H9 (cell line): ENCODE data around the gene ERC2. TPM values are rescaled to one million over a fixed set of nuclear protein-coding genes. Genes with fewer than 3 reads are reported as not detected.
A peak's percentile ranks its signal among the peaks of the same experiment; 100 is the strongest.

Experiments used
- DNase-seq: peaks from one replicate; pipeline ENCODE4 v3.0.0-alpha.2; 2017
- H2AFZ ChIP-seq: one replicate; pipeline ENCODE4 v1.6.1; 2013; ENCODE audit warnings: mild to moderate bottlenecking, low read length, control low read depth, moderate library complexity
- H2AK5ac ChIP-seq: 2 replicates; pipeline ENCODE4 v1.6.1; 2013; ENCODE audit warnings: low read length, control low read depth, mixed read lengths; ENCODE audit not compliant: insufficient read length
- H2BK120ac ChIP-seq: one replicate; pipeline ENCODE4 v1.6.1; 2013; ENCODE audit warnings: low read depth, mild to moderate bottlenecking, low read length, control low read depth, inconsistent platforms; ENCODE audit not compliant: poor library complexity, severe bottlenecking
- H2BK12ac ChIP-seq: 2 replicates; pipeline ENCODE4 v1.6.1; 2013; ENCODE audit warnings: low read length, control low read depth, mixed read lengths, low read depth; ENCODE audit not compliant: insufficient read length
- H2BK15ac ChIP-seq: 2 replicates; pipeline ENCODE4 v1.6.1; 2013; ENCODE audit warnings: low read depth, low read length, control low read depth
- H2BK20ac ChIP-seq: one replicate; pipeline ENCODE4 v1.6.1; 2013; ENCODE audit warnings: low read depth, mild to moderate bottlenecking, low read length, control low read depth, inconsistent platforms; ENCODE audit not compliant: poor library complexity, severe bottlenecking
- H2BK5ac ChIP-seq: 2 replicates; pipeline ENCODE4 v1.6.1; 2013; ENCODE audit warnings: low read length, control low read depth, mixed read lengths; ENCODE audit not compliant: insufficient read length
- H3K14ac ChIP-seq: 2 replicates; pipeline ENCODE4 v1.6.1; 2013; ENCODE audit warnings: low read length, control low read depth; ENCODE audit not compliant: insufficient read depth
- H3K18ac ChIP-seq: 2 replicates; pipeline ENCODE4 v1.6.1; 2013; ENCODE audit warnings: low read depth, mild to moderate bottlenecking, mixed read lengths, low read length, control low read depth; ENCODE audit not compliant: insufficient read length
- H3K23ac ChIP-seq: 2 replicates; pipeline ENCODE4 v1.6.1; 2013; ENCODE audit warnings: low read length, control low read depth, mixed read lengths, low read depth; ENCODE audit not compliant: insufficient read length
- H3K23me2 ChIP-seq: 2 replicates; pipeline ENCODE4 v1.6.1; 2013; ENCODE audit warnings: low read depth, mild to moderate bottlenecking, mixed read lengths, low read length, control low read depth; ENCODE audit not compliant: insufficient read length, poor library complexity, severe bottlenecking
- H3K27ac ChIP-seq: 2 replicates; pipeline ENCODE4 v1.5.1; 2013; ENCODE audit warnings: low read length, control low read depth, mixed read lengths, low read depth; ENCODE audit not compliant: insufficient read length
- H3K27me3 ChIP-seq: 2 replicates; pipeline ENCODE4 v1.6.1; 2013; ENCODE audit warnings: low read length, control low read depth, inconsistent platforms; ENCODE audit not compliant: insufficient read depth
- H3K4ac ChIP-seq: 2 replicates; pipeline ENCODE4 v1.6.1; 2013; ENCODE audit warnings: low read depth, mild to moderate bottlenecking, control low read depth, inconsistent platforms, low read length, moderate library complexity
- H3K4me1 ChIP-seq: 2 replicates; pipeline ENCODE4 v1.6.1; 2013; ENCODE audit warnings: low read length, control low read depth, inconsistent platforms; ENCODE audit not compliant: insufficient read depth
- H3K4me2 ChIP-seq: 2 replicates; pipeline ENCODE4 v1.6.1; 2013; ENCODE audit warnings: low read length, control low read depth, mixed read lengths; ENCODE audit not compliant: insufficient read length, insufficient read depth
- H3K56ac ChIP-seq: 2 replicates; pipeline ENCODE4 v1.6.1; 2013; ENCODE audit warnings: low read depth, mild to moderate bottlenecking, mixed read lengths, low read length, control low read depth; ENCODE audit not compliant: insufficient read length
- H3K79me1 ChIP-seq: 2 replicates; pipeline ENCODE4 v1.6.1; 2013; ENCODE audit warnings: low read depth, mild to moderate bottlenecking, moderate library complexity, low read length, control low read depth, inconsistent platforms; ENCODE audit not compliant: insufficient read depth, poor library complexity, severe bottlenecking
- H3K79me2 ChIP-seq: 2 replicates; pipeline ENCODE4 v1.6.1; 2013; ENCODE audit warnings: low read length, control low read depth, inconsistent platforms; ENCODE audit not compliant: insufficient read depth
- H3K9ac ChIP-seq: 2 replicates; pipeline ENCODE4 v1.6.1; 2013; ENCODE audit warnings: low read length, control low read depth, mixed read lengths; ENCODE audit not compliant: insufficient read length; ENCODE audit errors: extremely low read depth
- H3K9me3 ChIP-seq: one replicate; pipeline ENCODE4 v1.6.1; 2013; ENCODE audit warnings: low read depth, low read length, inconsistent platforms; ENCODE audit not compliant: control insufficient read depth
- H3T11ph ChIP-seq: one replicate; pipeline ENCODE4 v1.6.1; 2013; ENCODE audit warnings: mild to moderate bottlenecking, low read length, control low read depth, inconsistent platforms
- H4K20me1 ChIP-seq: one replicate; pipeline ENCODE4 v1.6.1; 2013; ENCODE audit not compliant: control insufficient read depth, insufficient read length, insufficient read depth
- H4K5ac ChIP-seq: 2 replicates; pipeline ENCODE4 v1.6.1; 2013; ENCODE audit warnings: low read depth, mild to moderate bottlenecking, mixed read lengths, low read length, control low read depth; ENCODE audit not compliant: insufficient read length
- H4K8ac ChIP-seq: replicated peaks from 2 replicates; pipeline ENCODE4 v1.6.1; 2013; ENCODE audit warnings: low read length, control low read depth, mixed read lengths, low read depth; ENCODE audit not compliant: insufficient read length
- H4K91ac ChIP-seq: 2 replicates; pipeline ENCODE4 v1.6.1; 2013; ENCODE audit warnings: low read depth, mild to moderate bottlenecking, moderate library complexity, mixed read lengths, low read length, control low read depth; ENCODE audit not compliant: insufficient read length
- H3K27ac Mint-ChIP-seq, 3 experiments: 2 replicates in 2 of 3; 3 replicates in 1 of 3; pipeline ENCODE4 v1.8.0; 2020 to 2021; ENCODE audit warnings: mixed read lengths in 3 of 3, mild to moderate bottlenecking in 1 of 3, moderate library complexity in 1 of 3
- H3K27me3 Mint-ChIP-seq: 2 replicates; pipeline ENCODE4 v1.8.0; 2021; ENCODE audit warnings: low read depth, mild to moderate bottlenecking, moderate library complexity, mixed read lengths
- H3K36me3 Mint-ChIP-seq, 3 experiments: 2 replicates in 2 of 3; 3 replicates in 1 of 3; pipeline ENCODE4 v1.8.0; 2020 to 2021; ENCODE audit warnings: low read depth in 3 of 3, mixed read lengths in 3 of 3; ENCODE audit not compliant: insufficient read depth in 1 of 3
- H3K4me1 Mint-ChIP-seq, 2 experiments: 2 replicates each; pipeline ENCODE4 v1.8.0; 2020; ENCODE audit warnings: mixed read lengths in 2 of 2
- H3K4me3 Mint-ChIP-seq, 2 experiments: 2 replicates in 1 of 2; 3 replicates in 1 of 2; pipeline ENCODE4 v1.8.0; 2020 to 2021; ENCODE audit warnings: mild to moderate bottlenecking in 2 of 2, mixed read lengths in 2 of 2, moderate library complexity in 1 of 2
- H3K9me3 Mint-ChIP-seq, 2 experiments: 2 replicates in 1 of 2; 3 replicates in 1 of 2; pipeline ENCODE4 v1.8.0; 2020; ENCODE audit warnings: mild to moderate bottlenecking in 2 of 2, mixed read lengths in 2 of 2, moderate library complexity in 1 of 2
- CTCF ChIP-seq: fragments of 200-600 bp; sonication (generic); conservative IDR thresholded peaks from 3 replicates; pipeline ENCODE4 v1.8.0; 2021; ENCODE audit warnings: antibody characterized with exemption, mild to moderate bottlenecking
- WGBS: extraction: QIAGEN DNeasy Blood & Tissue Kit; methylation state at CpG from one replicate; pipeline ENCODE4 v1.1.7; 2013; ENCODE audit warnings: missing lambda C conversion rate, low lambda C conversion rate, mixed read lengths; ENCODE audit not compliant: insufficient read length; ENCODE audit errors: extremely low coverage; 5-methylcytosine and 5-hydroxymethylcytosine counted together
- total RNA-seq: library from RNA; stranded (reverse); gene quantifications from 2 replicates; pipeline ENCODE4 v1.2.1, GENCODE V29; 2021

ERC2 gene
- total RNA-seq, 1 experiment from 2014 or later = 15.4 TPM

- no peak for TF ChIP-seq CTCF
- Histone ChIP-seq H3K79me2 (no peaks in the 10 kb centered on the region), H2AK5ac (no peak overlapping the region), H3K9me3 (no peaks in the 10 kb centered on the region), H2BK15ac (no peak overlapping the region), H2BK5ac (no peak overlapping the region), H4K91ac (no peak overlapping the region), H2BK12ac (no peak overlapping the region), H3K4ac (no peak overlapping the region), H4K8ac (no peak overlapping the region), H3K4me1 (no peaks in the 10 kb centered on the region), H2AFZ (no peak overlapping the region), H2BK120ac (no peak overlapping the region), H3K4me2 (no peak overlapping the region), H3K9ac (no peak overlapping the region), H3K14ac (no peak overlapping the region), H3K18ac (no peak overlapping the region), H3K56ac (no peak overlapping the region), H3K23me2 (no peaks in the 10 kb centered on the region), H4K20me1 (no peaks in the 10 kb centered on the region), H2BK20ac (no peak overlapping the region), H3K27me3 (no peaks in the 10 kb centered on the region), H3K27ac (no peak overlapping the region), H3K23ac (no peak overlapping the region), H4K5ac (no peak overlapping the region), H3T11ph (no peak overlapping the region), H3K79me1 (no peaks in the 10 kb centered on the region)
- Mint-ChIP-seq H3K4me1 (peaks cover 4 to 9% of the 10 kb centered on the region in 2 experiments), H3K27ac (peak overlapping the region in 1 of 3 experiments; percentile 20; a peak in 1 of 7 replicates), H3K27me3 (no peaks in the 10 kb centered on the region), H3K4me3 (no peak overlapping the region), H3K9me3 (no peaks in the 10 kb centered on the region), H3K36me3 (peaks cover 4 to 10% (median 7%) of the 10 kb centered on the region in 3 experiments; a peak in 6 of 7 replicates)
- no peak for DNase-seq
- no CpG with 5 or more reads among the region's 2 CpGs for WGBS
Observed at GRCh38 chr3:56422316-56422715, 46.0 kb downstream of the ERC2 start.
